Embryonic facial prominence (tissue), 1 donor: ENCODE results near the gene RNF6.

Source experiments
- DNase-seq: peaks from one replicate; pipeline ENCODE4 v3.0.0-alpha.2; 2016; ENCODE audit errors: extremely low spot score

RNF6 gene

GRCh38 chr13:26225896-26226617 lies 3.9 kb upstream of the RNF6 start:
- DNase-seq = no peak

DNA sequence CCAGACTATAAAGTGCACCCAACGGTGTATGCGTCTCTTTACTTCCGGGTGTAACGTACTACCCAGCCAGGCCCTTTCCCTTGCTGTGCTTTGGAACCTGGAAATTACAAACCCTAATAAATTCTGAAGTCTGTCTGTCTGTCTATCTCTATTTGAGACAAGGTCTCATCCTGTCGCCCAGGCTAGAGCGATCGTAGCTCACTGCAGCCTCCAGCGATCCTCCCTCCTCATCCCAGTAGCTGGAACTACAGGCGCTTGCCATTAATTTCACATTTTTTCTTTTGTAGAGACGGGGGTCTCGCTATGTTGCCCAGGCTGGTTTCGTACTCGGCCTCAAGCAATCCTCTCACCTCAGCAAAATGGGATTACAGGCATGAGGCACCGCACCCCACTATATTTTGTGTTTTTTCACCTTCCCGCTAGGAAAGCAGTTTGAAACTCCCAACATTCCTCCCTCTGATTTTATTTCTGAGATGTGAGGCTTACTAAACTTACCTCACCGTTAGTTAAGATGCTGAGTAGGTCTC lies 469 bp upstream of the RNF6 start:
- DNase-seq = no peak

- no peak for DNase-seq
Measured at GRCh38 chr13:26221399-26221720, 754 bp downstream of the RNF6 start.

DNA sequence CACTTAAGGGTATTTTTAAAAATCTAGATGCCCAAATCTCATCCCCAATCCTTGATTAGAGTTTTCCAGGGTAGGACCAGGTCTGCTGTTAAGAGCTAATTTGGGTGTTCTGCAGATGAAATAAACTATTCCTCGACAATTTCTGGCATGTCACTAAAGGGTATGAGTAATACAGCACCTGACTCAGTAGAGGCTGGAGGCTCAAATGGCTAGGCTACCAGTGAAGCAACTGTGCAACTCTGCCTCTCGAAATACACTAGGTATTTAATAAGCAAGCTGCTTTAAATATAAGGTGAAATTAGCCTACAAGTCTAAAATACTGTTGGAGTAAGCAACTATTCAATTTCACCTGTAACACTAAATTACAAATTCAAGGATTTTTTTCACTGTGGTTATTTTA lies 1.5 kb downstream of the RNF6 start:
- no peak for DNase-seq

- DNase-seq = no peak
Measured at GRCh38 chr13:26219726-26220125, 2.4 kb downstream of the RNF6 start.

DNA sequence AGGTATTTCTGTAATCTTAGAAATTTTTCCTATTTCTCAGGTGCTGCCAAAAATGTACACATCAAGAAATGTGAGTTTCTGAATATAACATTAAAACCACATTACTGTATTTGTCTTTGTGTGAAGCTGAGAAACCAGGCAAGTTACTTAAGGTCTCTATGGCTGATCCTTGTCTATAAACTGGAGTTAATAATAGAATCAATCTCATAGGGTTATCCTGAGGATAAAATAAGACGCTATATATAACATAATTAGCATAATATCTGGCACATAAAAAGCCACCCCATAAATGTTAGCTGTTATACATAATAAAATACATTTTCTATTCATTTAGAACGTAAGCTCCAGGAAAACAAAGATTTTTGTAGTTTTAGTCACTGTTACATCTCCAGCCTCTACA lies 6.1 kb downstream of the RNF6 start:
- no peak for DNase-seq

DNA sequence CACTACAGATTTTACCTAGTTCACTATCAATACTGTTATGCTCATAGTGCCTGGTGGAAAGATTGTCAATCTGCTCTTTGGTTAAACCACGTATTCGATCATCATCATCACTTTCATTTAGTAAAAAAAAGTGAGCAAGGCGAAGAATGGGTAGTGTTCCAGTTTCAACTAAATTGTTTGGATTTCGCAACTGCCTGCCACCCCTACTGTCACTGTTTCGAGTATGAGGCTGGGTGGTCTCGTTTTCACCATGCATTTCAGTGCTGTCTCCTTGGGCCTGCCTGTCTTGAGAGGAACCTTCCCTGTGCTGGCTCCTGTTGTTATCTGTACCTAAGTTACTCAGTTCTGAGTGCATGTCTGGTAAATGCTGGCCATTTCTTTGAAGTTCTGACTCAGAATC lies 8.1 kb downstream of the RNF6 start:
- DNase-seq = no peak

DNA sequence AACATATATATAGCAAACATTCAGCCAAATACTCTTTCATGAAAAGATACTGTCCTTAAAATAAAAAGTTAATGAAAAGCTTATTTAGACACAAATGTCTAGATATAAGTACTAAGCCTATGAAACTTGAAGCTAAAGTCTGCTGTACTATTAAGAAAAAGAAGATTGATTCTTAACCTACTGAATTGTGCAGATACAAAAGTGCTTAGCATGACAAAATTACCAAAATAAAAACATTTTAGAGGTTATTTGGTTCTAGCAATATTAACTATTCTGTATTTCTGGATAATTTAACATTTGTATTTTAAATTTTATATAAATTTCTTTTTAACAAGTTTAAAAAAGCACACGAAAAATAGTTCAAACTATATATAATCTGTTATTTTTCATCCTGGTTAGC lies 8.8 kb downstream of the RNF6 start:
- no peak for DNase-seq

GRCh38 chr13:26208287-26208686 lies 13.8 kb downstream of the RNF6 start:
- DNase-seq = no peak

- no peak for DNase-seq
Measured at GRCh38 chr13:26202365-26202972, 19.6 kb downstream of the RNF6 start.

- no peak for DNase-seq
Measured at GRCh38 chr13:26200811-26201210, 21.3 kb downstream of the RNF6 start.

DNA sequence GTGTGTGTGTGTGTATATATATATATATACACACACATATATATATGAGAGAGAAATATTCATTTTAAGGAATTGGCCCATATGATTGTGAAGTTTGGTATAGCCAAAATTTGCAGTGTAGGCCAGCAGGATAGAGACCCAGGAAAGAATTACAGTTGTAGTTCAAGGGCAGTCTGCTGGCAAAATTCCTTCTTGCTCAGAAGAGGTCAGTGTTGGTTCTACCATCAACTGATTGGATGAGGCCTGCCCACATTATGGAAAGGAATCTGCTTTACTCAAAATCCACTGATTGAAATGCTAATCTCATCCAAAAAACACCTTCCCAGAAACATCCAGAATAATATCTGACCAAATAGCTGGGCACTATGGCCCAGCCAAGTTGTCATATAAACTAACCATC lies 24.0 kb downstream of the RNF6 start:
- DNase-seq = no peak

DNA sequence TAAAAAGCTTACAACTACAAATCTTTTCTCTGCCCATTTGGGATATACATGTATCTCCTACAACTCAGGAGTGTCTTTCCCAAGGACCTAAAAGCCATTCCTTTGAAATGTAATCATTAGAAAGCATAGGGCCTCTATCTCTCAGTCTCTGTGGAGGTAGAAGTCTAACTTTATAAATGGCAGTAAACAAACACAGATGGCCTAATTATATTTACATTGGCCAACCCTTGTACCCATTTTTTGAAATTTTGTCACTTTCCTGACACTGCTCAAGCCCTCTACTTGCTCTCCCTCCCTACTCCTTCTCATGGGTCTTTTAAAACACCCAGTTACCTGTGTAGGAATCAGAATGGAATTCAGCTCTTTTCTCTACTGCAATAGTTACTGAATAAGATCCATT lies 24.8 kb downstream of the RNF6 start:
- no peak for DNase-seq

DNA sequence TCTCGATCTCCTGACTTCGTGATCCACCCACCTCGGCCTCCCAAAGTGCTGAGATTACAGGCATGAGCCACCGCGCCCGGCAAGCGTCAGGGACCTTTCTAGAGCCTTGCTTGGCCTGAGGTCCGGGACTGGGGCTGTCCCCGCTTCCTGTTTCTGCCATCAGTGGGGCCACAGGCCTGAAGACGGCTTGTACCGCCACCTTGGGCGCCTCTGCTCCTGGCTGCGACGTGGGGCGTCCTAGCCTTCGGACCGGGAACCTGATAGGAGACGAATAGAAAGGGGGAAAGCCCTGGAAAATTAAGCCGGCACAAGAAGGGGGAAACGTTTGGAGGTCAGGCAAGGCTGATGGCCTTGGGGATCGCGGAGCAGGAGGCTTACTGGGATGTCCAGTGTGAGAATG lies 35.1 kb downstream of the RNF6 start:
- DNase-seq = no peak

- DNase-seq = peak; percentile 79
Measured at GRCh38 chr13:26186118-26186870, 35.8 kb downstream of the RNF6 start.

DNA sequence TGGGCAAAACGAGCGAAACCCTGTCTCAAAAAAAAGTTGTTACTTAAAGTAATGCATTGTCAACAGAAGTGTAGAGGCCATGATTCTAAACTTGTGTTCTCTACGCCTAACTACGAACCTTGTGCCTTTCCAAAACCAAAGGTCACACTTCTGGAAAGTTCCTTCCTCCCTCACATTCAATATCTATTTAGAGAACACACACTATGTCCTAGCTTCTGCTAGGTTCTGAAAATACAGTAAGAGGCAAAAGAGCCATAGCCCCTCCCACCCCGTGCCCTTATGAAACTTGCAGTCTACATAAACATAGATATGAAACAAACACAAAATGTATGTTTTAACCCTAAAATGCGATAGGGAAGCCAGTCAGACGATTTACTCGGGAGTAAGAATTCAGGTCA lies 36.4 kb downstream of the RNF6 start:
- DNase-seq = no peak

GRCh38 chr13:26184791-26185250 lies 37.3 kb downstream of the RNF6 start:
- DNase-seq = no peak

- no peak for DNase-seq
Measured at GRCh38 chr13:26183416-26183815, 38.7 kb downstream of the RNF6 start.

GRCh38 chr13:26179344-26179743 lies 42.8 kb downstream of the RNF6 start:
- DNase-seq = no peak

DNA sequence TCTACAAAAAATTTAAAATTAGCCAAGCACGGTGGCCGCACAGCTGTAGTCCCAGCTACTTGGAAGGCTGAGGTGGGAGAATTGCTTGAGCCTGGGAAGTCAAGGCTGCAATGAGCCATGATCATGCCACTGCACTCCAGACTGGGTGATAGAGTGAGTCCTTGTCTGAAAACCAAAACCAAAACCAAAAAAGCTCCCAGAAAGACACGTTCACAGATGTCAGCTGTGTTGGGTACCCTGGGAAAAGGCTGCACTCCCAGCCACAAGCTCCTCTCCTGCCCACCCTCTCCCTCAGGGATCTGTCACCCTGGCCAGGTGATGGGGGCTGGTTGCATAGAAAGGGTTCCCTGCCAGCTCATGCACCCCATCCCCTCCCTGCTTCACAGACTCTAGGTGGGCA lies 53.3 kb downstream of the RNF6 start:
- no peak for DNase-seq

DNA sequence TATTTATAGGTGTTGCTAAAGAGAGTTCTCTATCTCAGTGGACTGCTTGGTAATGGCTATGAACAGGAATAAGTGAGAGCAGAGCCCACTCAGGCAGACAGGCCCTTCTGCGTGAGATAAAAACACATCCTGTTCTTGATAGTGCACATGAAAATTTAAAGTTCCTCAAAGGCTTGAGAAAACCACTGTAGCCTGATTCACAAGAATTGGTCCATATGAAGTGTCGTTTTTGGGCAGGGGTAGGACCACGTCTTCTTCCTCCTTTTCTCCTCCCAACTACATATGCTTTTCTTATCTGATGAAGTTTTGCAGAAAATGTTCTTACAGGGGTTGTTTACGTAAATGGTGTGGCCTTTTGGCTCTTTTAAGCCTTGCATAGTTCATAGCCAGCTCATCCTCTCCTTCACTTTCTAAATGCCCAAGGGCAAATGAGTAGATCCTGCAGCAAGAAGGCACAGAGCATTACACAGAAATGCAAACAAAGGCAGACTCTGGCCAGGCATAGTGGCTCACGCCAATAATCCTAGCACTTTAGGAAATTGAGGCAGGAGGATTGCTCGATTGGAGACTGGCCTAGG lies 53.8 kb downstream of the RNF6 start:
- DNase-seq = no peak

DNA sequence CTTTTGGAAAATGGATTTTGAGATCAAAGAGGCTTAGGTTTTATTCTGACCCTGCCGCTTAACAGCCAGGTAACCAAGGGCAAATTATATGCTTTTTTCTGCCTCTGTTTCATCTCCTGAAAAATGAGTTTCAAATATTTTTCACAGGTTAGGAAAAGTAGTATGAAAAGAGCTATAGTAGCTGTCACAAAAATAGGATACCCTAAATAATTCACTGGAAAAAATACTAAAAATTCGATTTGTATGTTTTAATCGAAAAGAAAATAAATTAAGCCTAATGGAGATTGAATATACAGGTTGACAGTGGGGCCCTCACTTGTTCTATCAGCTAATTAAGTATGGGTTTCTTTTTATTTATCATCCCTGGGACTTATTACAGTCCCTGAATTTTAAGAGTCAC lies 58.3 kb downstream of the RNF6 start:
- no peak for DNase-seq
